Stimulated activated CD4-positive, alpha-beta T cell treated with anti-CD3 and anti-CD28 coated beads, Interleukin-12 subunit alpha, Interleukin-12 subunit beta, amount 100 ng/mL, for 48 hours (primary cell): ENCODE measurements around the gene ATP2A3.

Experiments
- DNase-seq, 3 donors: peaks; one replicate each; pipeline ENCODE4 v3.0.0-alpha.2; 2020; ENCODE audit warnings: low read depth in 2 of 3, low spot score in 1 of 3

ATP2A3 gene

DNA sequence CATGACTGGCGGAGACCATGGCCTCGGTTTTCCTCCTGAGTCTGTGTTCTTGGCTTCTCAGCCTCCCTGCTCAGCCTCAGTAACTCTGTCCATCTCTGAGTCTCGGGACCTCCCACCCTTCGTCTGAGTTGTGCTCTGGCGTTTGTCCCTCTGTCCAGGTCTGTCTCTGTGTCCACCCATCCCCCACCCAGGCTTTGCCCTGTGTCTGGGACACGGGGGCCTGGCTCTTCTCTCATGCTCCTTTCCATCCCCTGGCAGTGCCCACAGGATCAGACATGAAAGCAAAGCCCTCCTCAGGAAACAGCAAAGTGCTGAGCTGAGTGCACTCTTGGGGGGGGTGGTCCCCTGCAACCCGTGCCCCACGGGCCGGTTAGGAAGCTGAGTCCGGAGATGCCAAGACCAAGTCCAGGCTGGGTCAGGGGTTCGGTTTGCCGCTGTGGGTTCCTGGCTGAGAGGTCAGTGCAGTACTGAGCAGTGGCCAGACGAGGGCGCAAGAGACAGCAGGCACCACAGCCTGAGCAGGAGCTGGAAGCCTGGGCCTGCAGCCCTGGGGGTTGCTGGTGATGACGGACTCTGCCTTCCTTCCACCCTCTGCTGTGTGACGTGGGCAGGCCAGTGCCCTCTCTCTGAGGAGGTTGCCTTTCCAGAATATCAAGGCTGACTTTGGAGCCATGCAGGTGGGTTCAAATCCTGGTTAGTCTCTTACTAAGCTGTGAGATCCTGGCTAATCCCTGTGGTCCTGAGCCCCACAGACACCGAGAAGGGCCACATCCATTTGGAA lies 50.5 kb downstream of the ATP2A3 start:
- peak; percentile 69 to 86 (median 75) for DNase-seq

DNA sequence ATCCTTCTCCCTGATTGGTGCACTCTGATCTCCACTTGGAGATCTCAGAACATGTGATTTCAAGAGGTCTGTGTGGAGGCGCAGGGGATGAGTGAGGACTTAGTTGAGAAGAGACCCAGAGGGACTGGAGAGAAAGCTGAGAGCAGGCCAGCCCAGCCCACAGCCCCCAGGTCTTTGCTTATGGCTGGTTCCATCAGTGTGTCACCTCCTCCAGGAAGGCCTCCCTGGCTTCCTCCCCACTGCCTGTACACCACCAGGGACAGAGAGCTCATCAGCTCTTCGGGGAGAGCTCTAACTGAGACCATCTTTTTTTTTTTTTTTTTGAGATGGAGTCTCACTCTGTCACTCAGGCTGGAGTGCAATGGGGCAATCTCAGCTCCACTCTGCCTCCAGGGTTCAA lies 51.4 kb downstream of the ATP2A3 start:
- no peak for DNase-seq

DNA sequence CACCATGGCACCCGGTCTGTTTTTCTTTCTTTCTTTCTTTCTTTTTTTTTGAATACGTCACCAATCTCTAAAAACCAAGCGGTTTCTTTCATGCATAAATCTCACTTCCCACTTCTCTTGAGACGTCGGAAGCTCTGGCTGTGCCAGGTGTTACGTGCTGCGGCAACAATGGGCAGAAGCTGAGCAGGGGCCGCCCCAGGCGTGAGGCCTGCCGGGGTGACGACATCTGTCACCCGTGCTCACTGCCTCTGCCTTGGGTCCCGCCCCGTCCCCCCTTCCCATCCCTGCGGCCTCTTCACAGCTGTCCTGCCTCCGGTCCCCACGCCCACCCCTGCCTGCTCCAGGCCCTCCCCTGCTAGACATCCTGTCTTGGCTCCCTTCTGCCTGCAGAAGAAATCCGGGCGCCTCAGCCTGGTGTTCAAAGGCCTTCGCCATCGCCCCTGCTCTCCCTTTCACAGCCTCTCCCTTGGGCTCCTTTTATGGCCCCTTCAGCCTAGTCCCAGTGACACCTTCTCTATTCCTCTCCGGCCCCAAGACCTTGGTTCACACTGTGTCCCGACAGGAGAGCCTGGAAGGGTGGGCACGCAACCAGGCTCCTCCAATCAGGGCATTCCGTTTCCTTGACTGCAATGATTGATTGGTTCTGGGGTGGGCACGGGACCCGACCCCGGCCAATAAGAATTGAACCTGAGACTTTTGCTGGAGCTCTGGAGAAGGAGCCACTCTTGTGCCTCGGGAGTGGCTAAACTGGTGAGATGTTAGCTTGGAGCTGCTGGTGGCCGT lies 52.8 kb downstream of the ATP2A3 start:
- peak; percentile 53 to 76 (median 57) for DNase-seq

DNA sequence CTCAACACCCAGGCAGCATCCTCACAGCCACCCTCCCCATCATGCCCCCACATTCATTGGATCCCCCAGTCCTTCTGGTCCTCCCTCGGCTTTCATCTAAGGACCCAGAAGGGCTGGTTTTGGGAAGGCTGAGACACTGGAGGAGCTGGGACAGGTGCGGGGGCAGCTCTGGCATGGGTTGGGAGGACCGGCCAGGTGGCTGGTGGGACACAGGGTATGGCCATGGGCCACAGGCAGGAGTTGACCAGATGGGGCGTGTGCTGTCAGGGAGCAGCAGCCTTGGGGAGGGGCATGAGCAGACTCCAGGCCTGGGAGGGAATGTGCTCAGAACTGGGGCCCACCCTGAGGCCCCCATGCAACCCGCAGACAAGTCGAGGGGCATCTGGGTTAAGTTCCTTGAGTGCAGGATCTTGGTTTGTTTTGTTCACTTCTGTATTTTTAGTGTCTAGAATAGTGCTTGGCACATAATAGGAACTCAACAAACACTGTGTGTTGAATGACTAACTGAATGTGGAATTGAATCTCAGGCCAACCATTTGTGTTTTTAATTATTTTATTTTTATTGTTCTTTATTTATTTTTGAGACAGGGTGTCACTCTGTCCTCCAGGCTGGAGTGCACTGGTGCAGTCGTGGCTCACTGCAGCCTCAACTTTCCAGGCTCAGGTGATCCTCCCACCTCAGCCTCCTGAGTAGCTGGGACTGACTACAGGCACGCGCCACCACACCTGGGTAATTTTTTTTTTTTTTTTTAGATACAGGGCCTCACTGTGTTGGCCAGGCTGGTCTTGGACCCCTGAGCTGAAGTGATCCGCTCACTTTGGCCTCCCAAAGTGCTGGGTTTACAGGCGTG lies 53.6 kb downstream of the ATP2A3 start:
- DNase-seq, result no peak

DNA sequence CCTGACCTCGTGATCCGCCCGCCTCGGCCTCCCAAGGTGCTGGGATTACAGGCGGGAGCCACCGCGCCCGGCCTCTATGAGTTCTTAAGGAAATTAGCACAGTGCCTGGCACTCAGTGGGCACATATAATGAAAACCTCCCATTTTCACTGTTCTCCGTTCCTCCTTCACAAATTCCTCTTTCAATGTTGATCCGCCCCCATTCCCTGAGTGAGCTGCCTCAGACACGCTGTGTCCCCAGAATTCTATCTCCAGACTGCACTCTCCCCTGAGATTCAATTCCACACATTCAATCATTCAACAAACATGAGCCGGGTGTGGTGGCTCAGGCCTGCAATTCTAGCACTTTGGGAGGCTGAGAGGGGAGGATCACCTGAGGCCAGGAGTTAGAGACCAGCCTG lies 55.0 kb downstream of the ATP2A3 start:
- DNase-seq, result no peak

DNA sequence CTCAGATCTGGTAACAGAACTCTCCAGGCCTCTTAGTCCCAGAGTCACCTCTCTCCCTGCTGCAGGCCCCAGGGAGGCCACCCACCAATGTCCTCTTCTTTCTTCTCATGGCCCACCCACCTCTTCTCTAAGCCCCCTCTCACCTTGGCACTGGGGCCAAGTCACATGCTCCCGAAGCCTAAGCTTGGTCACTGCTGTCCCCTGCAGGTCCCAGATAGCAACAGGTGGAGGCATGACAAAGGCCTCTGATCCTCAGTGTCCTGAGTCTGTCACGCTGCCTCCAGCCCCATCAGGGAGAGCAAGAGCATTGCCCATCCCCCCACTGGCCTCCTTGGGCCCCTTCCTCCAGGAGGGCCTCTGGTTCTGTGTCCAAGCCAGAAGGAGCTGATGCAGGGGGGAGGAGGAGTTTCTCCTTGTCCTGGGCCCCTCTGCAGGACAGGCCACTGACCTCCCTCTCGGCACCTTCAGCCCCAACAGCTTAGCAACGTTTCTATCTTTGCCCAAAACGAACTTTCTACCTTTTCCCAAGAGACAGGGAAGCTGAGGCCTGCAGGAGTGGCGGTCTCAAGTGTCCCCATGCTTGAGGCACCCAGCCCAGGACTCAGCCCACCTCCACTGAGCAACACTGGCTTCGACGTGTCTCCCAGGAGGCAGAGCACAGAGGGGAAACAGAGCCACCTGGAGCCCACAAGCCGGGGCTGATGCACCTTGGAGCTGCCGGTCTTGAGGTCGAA lies 56.6 kb downstream of the ATP2A3 start:
- no peak for DNase-seq

DNA sequence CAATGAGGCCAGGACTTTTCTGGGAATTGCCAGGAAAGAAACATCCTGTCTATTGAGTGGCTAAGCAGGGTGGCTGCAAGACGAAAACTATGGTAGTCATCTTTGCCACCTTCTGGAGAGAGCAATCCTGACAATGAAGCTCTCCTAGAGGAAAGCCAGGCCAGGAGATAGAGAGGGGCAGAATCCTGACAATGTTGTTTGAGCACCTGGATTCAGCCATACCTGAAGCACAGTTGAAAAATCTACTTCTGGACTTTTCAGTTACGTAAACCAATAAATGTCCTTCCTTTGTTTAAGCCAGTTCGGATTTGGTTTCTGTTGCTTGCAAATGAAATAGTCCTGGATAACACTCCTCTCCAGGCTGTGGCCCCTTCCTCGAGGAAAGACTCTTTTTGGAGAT lies 57.4 kb downstream of the ATP2A3 start:
- no peak for DNase-seq

DNA sequence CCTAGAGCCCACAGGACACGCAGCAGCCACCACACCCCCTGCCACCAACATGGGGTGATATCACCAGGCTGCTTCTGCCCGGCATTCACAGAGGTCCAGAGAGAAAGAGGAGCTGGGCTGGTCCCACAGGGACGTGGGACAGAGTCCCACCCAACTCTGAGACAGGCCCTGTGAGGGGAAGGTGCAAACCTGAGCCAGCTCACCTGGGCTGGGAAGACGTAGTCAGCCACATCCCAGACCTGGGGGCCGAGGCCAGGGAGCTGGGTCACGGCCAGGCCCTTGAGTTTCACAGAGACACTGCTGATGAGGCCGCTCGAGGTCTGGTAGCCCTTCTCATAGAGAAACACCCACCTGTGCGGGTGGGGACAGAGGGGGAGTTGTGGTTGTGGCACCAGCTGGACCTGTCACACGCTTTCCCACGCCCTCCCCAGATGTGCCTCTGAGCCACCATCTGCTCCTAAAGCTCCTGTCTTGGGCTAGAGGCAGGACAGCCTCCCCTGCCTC lies 59.2 kb downstream of the ATP2A3 start:
- DNase-seq, result no peak

DNA sequence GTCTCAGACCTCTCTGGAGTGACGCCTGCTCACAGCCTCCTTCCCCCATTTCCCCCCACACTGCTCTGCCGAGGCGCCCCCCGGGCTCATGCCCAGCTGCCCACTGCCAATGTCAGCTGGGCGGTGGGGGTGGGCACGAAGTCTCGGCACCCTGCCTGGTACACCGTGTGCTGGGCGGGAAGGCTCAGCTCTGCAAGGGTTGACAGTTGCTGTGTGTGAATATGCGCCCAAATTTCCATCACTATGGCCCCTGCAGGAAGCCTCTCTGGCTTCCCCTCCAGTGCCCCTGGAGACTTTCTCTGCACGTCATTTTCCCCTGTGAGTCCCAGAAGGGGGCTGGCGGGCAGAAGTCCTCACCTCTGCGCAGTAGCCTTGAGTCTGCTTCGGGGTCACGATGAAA lies 59.7 kb downstream of the ATP2A3 start:
- no peak for DNase-seq

DNA sequence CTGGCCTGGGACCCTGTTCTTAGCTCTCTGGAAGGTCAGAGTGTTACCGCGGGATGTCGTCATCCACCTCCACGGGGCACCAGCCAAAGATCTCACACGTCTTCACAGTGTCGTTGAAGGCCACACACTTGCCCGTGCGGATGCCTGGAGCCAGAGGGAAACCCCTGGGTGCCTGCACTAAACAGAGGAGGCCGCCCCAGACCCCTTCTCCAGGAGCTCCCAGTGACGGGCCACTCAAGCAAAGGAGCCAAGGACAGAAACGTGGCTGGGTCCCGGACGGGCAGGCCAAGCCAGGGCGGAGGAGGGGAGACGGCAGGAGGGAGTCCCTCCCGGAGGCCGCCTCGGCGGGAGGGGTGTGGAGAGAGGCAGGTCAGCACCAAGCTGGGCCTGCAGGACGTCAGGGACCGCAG lies 60.4 kb downstream of the ATP2A3 start:
- no peak for DNase-seq

DNA sequence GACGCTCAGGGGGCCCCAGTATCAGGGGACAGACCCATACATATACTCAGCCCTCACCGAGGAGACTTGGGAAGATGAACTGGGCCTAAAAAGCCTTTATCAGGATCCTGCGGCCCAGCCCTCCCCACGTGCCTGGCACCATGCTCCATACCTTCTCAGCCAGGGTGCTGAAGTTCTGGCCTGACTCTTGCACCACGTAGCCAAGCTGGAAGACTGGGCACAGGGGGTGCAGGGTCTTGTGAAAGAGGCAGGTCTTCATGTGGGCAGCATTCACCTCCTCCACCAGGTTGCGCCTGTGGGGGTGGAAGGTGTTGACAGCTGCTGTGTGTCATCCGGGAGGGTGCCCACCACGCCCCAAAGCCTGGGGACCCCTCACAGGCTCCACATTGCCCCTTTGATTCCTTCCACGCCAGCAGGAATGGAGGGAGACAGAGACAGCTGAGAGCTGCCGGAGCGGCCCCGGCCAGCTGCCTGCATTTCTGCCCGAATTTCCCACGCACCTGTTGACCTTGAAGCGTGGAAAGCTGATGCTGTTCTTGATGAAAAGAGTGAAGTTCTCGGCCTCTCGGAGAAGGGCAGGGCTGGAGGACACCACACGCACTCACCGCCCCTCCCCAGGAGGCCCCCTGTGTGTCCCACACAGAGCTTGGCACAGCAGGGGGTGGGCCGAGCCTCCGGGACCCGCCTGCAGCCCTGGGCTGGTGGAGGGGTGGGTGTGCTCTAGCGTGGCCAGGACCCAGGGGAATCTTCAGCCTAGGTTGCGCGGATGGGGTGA lies 61.0 kb downstream of the ATP2A3 start:
- DNase-seq, result no peak

DNA sequence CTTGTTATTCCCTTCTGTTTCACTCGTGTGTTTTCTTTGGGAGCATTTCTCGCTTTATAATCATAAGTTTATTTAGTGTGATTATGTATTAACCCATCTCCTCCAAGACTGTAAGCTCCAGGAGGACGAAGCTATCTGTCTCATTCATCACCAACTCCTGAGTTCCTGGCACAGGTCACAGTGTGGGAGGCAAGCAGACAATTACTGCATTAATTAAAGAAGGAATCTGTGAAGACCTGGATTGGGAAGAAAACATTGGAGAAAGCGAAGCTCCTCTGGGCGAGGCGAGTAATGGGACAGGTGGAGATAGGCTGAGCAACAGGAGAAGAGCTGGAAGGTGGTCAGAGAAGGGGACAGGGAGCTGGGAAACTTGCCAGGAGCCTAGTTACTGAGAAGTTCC lies 63.6 kb downstream of the ATP2A3 start:
- DNase-seq, result no peak

DNA sequence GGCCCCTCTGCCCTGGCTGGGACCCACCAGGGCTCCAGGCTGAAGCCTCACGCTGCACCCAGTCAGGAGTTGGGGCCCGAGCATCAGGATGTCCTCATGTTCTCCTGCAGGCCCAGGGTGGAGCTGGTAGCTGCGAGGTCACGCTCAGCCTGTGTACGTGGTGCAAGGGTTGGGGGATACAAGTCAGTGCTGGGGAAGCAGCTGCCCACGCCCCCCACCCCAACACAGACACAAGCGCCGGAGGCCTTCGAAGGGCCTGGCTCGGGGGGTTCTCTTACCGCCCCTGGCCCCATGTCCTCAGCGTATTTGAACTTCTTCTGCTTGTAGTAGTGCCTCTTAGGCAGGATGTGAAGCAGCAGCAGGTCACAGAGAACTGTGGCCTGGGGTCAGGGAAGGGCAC lies 66.5 kb downstream of the ATP2A3 start:
- no peak for DNase-seq

DNA sequence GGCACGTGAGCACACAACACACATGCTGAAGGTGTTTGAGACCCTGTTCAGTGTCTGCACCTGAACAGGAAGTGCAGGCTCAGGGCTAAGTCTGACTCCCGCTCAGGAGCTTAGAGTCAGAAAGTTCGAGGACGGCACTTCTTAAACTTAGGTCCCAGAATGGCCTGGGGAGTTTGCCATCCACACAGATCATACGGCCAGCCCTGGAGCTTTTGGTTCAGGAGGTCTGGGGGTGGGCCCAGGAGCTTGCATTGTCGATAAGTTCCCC lies 67.3 kb downstream of the ATP2A3 start:
- no peak for DNase-seq

DNA sequence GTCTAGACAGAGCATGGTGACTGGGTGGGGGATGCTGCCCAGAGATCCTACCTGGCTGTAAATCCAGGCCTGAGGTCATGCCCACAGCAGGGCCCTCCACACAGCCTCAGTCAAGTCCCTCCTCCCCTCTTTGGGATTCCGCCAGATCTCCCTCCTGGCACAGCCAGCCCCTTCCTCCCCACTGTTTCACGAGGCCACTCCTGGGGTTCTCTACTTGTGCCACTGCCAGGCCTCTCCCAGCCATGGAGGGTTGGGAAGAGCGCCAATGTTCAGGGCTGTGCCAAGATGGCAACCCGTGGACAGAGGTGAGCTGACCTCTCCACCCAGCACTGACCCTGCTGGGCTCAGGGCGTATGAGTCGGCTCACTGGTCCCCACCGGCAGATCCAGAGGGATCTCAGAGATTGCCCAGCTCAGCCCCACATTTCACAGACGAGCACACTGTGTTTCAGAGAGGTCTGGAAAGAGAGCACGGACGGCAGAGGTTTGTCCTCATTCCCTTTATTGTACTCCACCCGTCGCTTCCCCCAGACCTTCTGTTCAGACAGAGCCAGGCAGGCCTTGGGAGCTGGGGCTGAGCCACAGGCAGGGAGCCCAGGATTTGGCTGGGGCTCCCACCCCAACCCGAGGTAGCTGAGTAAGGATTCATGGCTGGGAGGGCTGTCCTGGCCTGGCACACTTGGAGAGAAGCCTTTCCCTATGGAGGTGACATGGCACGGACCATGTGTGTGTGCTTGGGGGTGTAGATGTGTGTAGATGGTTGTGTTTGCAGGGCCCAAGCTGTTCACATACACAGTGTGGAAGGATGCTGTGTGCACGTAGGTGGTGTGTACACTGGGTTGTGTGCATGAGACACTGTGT lies 67.9 kb downstream of the ATP2A3 start:
- DNase-seq, result no peak

DNA sequence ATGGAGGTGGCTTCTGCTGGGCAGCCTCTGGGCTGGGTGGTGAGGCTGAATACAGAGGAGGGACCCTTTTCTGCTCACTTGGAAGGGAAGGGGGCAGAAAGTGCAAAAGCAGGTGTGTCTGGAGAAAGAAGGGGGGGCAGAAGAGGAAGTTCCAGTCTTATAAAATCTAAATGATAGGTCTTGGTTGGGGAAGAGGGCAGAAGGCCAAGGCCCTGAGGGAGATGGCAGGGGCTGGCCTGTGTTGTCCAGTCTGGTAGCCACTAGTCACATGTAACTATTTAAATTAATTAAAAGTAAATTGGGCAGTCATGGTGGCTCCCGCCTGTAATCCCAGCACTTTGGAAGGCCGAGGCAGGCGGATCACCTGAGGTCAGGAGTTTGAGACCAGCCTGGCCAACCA lies 68.9 kb downstream of the ATP2A3 start:
- DNase-seq, result no peak

DNA sequence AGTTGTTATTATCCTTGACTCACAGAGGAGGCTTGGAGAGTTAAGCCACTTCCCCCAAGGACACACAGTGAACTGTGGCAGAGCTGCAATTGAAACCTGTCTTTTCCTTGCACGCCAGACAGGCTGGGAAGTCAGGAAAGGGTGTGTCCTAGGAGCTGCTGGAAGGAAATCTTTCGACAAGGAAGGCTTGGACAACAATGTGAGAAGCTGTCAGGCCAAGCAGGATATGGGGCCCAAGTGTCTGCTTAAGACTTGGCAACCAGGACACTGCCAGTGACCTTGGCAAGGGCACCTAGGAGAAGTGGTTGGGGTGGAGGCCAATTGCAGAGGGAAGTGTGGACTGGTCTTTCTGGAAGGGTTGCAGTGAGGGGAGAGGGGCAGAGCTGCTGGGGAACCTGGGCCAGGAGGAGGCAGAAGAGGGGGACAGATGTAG lies 69.3 kb downstream of the ATP2A3 start:
- DNase-seq, result no peak

DNA sequence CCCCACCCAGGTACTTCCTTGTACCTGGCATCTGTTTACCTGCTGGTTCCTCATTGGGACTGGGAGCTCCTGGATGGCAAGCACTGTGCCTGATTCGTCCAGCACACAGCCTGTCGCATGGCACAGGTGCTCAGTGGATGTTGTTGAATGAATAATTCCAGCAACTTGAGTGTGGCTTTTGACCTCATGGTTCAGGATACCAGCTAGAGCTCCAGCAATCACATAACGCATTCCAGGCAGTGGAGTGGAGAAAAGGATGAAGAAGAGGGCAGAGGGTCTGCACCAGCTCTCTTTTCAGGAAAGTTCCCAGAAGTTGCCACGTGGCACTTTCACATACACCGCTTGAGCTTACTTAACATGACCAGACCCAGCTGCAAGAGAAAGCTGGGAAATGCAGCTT lies 70.0 kb downstream of the ATP2A3 start:
- no peak for DNase-seq

DNA sequence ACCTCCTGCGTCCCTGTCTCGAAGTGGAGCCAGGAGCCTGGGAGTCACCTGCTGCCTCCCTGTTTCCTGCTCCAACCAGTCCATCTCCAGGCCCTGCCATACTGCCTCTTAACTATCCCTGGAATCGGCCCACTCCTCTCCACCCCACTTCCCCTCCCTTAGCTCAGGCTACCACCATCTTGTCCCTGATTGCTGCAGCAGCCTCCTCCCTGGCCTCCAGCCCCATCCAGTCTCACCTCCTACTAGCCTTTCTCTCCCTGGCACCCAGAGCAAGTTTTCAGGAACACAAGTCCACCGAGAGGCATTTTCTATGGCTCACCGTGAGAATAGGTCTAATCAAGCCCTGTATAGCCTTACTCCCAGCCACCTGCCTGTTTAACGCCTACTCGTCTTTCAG lies 70.5 kb downstream of the ATP2A3 start:
- DNase-seq, result no peak
